GM20000 (cell line): ENCODE data around the gene MYO9A.

Source experiments
- DNase-seq: peaks from one replicate; pipeline ENCODE4 v3.0.0; 2012; ENCODE audit warnings: low spot score
- CTCF ChIP-seq: IDR thresholded peaks from 2 replicates; pipeline ENCODE4 v1.5.1; 2012; ENCODE audit warnings: mild to moderate bottlenecking, control low read depth; ENCODE audit errors: extremely low read depth, missing control alignments

The MYO9A gene

GRCh38 chr15:71801935-71802655 lies 315.9 kb downstream of the MYO9A start:
- DNase-seq = no peak
- TF ChIP-seq CTCF = no peak

- peak; percentile 70 for DNase-seq
- peak; percentile 38 for TF ChIP-seq CTCF
Measured at GRCh38 chr15:71800835-71801745, 316.9 kb downstream of the MYO9A start.

- no peak for DNase-seq
- no peak for TF ChIP-seq CTCF
Measured at GRCh38 chr15:71800190-71800589, 317.8 kb downstream of the MYO9A start.

GRCh38 chr15:71798641-71799040 lies 319.3 kb downstream of the MYO9A start:
- DNase-seq = no peak
- TF ChIP-seq CTCF = no peak

GRCh38 chr15:71792521-71792920 lies 325.4 kb downstream of the MYO9A start:
- TF ChIP-seq CTCF = no peak
- no peak for DNase-seq

- DNase-seq = no peak
- no peak for TF ChIP-seq CTCF
Measured at GRCh38 chr15:71791975-71792374, 326.0 kb downstream of the MYO9A start.

- no peak for DNase-seq
- no peak for TF ChIP-seq CTCF
Measured at GRCh38 chr15:71790081-71790480, 327.9 kb downstream of the MYO9A start.
